IMR-90 (cell line): Measurements from ENCODE around the gene VAT1L. TPM values are rescaled to one million over a fixed set of nuclear protein-coding genes. Genes with fewer than 3 reads are reported as not detected.

Source experiments
- ATAC-seq: fragments of 200-7000 bp; cut with Tn5 transposase; 2 replicates; pipeline ENCODE4 v1.9.1; 2020; ENCODE audit warnings: low read depth, mild to moderate bottlenecking, moderate library complexity
- BruUV-seq: library from RNA; stranded (reverse); fragments of 400-500 nt; replicated peaks from 2 replicates; lab custom pipeline; 2021; lab: Mats Ljungman, UMichigan
- CTCF ChIA-PET: fragments of 300-600 bp; formaldehyde crosslinking; extraction: SDS; loops from one replicate; lab custom pipeline; 2021; ENCODE audit warnings: antibody characterized with exemption; lab: Yijun Ruan, JAX
- POLR2A ChIA-PET: fragments of 300-600 bp; sonication (Branson Sonifier 250); formaldehyde crosslinking; loops from one replicate; lab custom pipeline; 2022; ENCODE audit warnings: antibody characterized with exemption; ENCODE audit not compliant: unreplicated experiment; lab: Charles Lee
- DNase-seq: peaks from one replicate; pipeline ENCODE4 v3.0.0; 2013
- H2AFZ ChIP-seq: replicated peaks from 2 replicates; pipeline ENCODE3; 2013; ENCODE audit warnings: low read length, mild to moderate bottlenecking; ENCODE audit not compliant: poor library complexity
- H2AK5ac ChIP-seq: 2 replicates; pipeline ENCODE4 v1.6.1; 2013; ENCODE audit warnings: low read depth, low read length, inconsistent platforms
- H2AK9ac ChIP-seq: replicated peaks from 2 replicates; pipeline ENCODE3; 2013; ENCODE audit warnings: mild to moderate bottlenecking, low read depth, low read length, moderate library complexity; ENCODE audit not compliant: poor library complexity
- H2BK120ac ChIP-seq: 2 replicates; pipeline ENCODE4 v1.6.1; 2013; ENCODE audit warnings: low read depth, low read length, inconsistent platforms
- H2BK15ac ChIP-seq: 3 replicates; pipeline ENCODE4 v1.6.1; 2013; ENCODE audit warnings: low read depth, low read length, inconsistent platforms
- H2BK20ac ChIP-seq: 2 replicates; pipeline ENCODE4 v1.6.1; 2013; ENCODE audit warnings: low read depth, mild to moderate bottlenecking, inconsistent platforms, low read length, moderate library complexity
- H2BK5ac ChIP-seq: 2 replicates; pipeline ENCODE4 v1.6.1; 2013; ENCODE audit warnings: mild to moderate bottlenecking, low read depth, low read length, inconsistent platforms; ENCODE audit not compliant: poor library complexity, severe bottlenecking
- H3K14ac ChIP-seq: replicated peaks from 2 replicates; pipeline ENCODE4 v1.6.1; 2013; ENCODE audit warnings: low read depth, low read length, inconsistent platforms
- H3K18ac ChIP-seq: 2 replicates; pipeline ENCODE4 v1.6.1; 2013; ENCODE audit warnings: low read depth, low read length, control low read depth
- H3K23ac ChIP-seq: 2 replicates; pipeline ENCODE4 v1.6.1; 2013; ENCODE audit warnings: low read depth, low read length, inconsistent platforms
- H3K27ac ChIP-seq: 2 replicates; pipeline ENCODE4 v1.5.1; 2013; ENCODE audit warnings: mild to moderate bottlenecking, control low read depth, low read length; ENCODE audit not compliant: insufficient read depth
- H3K27me3 ChIP-seq: 2 replicates; pipeline ENCODE4 v1.6.1; 2013; ENCODE audit warnings: low read length; ENCODE audit not compliant: control insufficient read depth, insufficient read depth
- H3K36me3 ChIP-seq: 2 replicates; pipeline ENCODE4 v1.6.1; 2013; ENCODE audit warnings: low read length, mixed read lengths; ENCODE audit not compliant: control insufficient read depth, insufficient read depth
- H3K4ac ChIP-seq: 2 replicates; pipeline ENCODE4 v1.6.1; 2013; ENCODE audit warnings: low read depth, low read length, inconsistent platforms
- H3K4me1 ChIP-seq: 2 replicates; pipeline ENCODE4 v1.6.1; 2013; ENCODE audit warnings: low read length, mixed read lengths; ENCODE audit not compliant: control insufficient read depth, insufficient read depth
- H3K4me2 ChIP-seq: 2 replicates; pipeline ENCODE4 v1.6.1; 2013; ENCODE audit warnings: low read depth, mild to moderate bottlenecking, control low read depth, low read length, moderate library complexity
- H3K4me3 ChIP-seq: 2 replicates; pipeline ENCODE4 v1.5.1; 2013; ENCODE audit warnings: low read depth, mild to moderate bottlenecking, control low read depth, low read length, moderate library complexity; ENCODE audit not compliant: insufficient read depth
- H3K56ac ChIP-seq: 2 replicates; pipeline ENCODE4 v1.6.1; 2013; ENCODE audit warnings: low read length, inconsistent platforms; ENCODE audit not compliant: insufficient read depth; ENCODE audit errors: extremely low read depth
- H3K79me1 ChIP-seq, 2 experiments: 2 replicates each; pipeline ENCODE4 v1.6.1; 2013; ENCODE audit warnings: low read length in 2 of 2, inconsistent platforms in 1 of 2, low read depth in 1 of 2
- H3K9ac ChIP-seq: 2 replicates; pipeline ENCODE4 v1.6.1; 2013; ENCODE audit warnings: low read depth, low read length, control low read depth
- H3K9me1 ChIP-seq: 2 replicates; pipeline ENCODE4 v1.6.1; 2013; ENCODE audit warnings: low read length, inconsistent platforms; ENCODE audit not compliant: insufficient read depth
- H3K9me3 ChIP-seq: 2 replicates; pipeline ENCODE4 v1.6.1; 2013; ENCODE audit warnings: low read length; ENCODE audit not compliant: control insufficient read depth, insufficient read depth
- H4K20me1 ChIP-seq: 2 replicates; pipeline ENCODE4 v1.6.1; 2013; ENCODE audit warnings: low read length, inconsistent platforms; ENCODE audit not compliant: insufficient read depth
- H4K5ac ChIP-seq: 2 replicates; pipeline ENCODE4 v1.6.1; 2013; ENCODE audit warnings: mild to moderate bottlenecking, low read depth, low read length, control low read depth
- H4K8ac ChIP-seq, 2 experiments: 2 replicates each; pipeline ENCODE4 v1.6.1; 2013; ENCODE audit warnings: low read depth in 2 of 2, low read length in 2 of 2, control low read depth in 1 of 2, inconsistent platforms in 1 of 2
- H4K91ac ChIP-seq: 2 replicates; pipeline ENCODE4 v1.6.1; 2013; ENCODE audit warnings: low read depth, low read length, inconsistent platforms; ENCODE audit not compliant: insufficient read depth
- CEBPB ChIP-seq: IDR thresholded peaks from 2 replicates; pipeline ENCODE4 v1.6.1; 2012; ENCODE audit warnings: low read depth, low read length, improper control_type of control experiment
- CHD1 ChIP-seq: IDR thresholded peaks from 2 replicates; pipeline ENCODE4 v1.6.1; 2012; ENCODE audit warnings: low read depth, low read length, improper control_type of control experiment
- CTCF ChIP-seq: conservative IDR thresholded peaks from 2 replicates; pipeline ENCODE4 v1.5.1; 2012; ENCODE audit warnings: mild to moderate bottlenecking, low read depth, low read length, improper control_type of control experiment
- ELK1 ChIP-seq: fragments of 150-350 bp; IDR thresholded peaks from 2 replicates; pipeline ENCODE4 v1.6.1; 2016; ENCODE audit warnings: low read depth, mild to moderate bottlenecking, low read length, moderate library complexity, borderline replicate concordance
- FOS ChIP-seq: fragments of 150-350 bp; IDR thresholded peaks from 2 replicates; pipeline ENCODE4 v1.6.1; 2016; ENCODE audit warnings: low read depth, low read length
- MAFK ChIP-seq: IDR thresholded peaks from 2 replicates; pipeline ENCODE4 v1.6.1; 2012; ENCODE audit warnings: low read depth, low read length, improper control_type of control experiment
- MAZ ChIP-seq: IDR thresholded peaks from 2 replicates; pipeline ENCODE4 v1.6.1; 2012; ENCODE audit warnings: low read depth, mild to moderate bottlenecking, low read length, improper control_type of control experiment, moderate library complexity, borderline replicate concordance
- MXI1 ChIP-seq: IDR thresholded peaks from 2 replicates; pipeline ENCODE4 v1.6.1; 2012; ENCODE audit warnings: low read depth, mild to moderate bottlenecking, low read length, moderate library complexity, borderline replicate concordance
- NFE2L2 ChIP-seq: fragments of 150-350 bp; IDR thresholded peaks from 2 replicates; pipeline ENCODE4 v1.6.1; 2016; ENCODE audit warnings: low read depth, mild to moderate bottlenecking, low read length
- POLR2A ChIP-seq: IDR thresholded peaks from 2 replicates; pipeline ENCODE4 v1.6.1; 2012; ENCODE audit warnings: mild to moderate bottlenecking, low read depth, low read length
- RAD21 ChIP-seq: IDR thresholded peaks from 2 replicates; pipeline ENCODE4 v1.6.1; 2012; ENCODE audit warnings: low read length, improper control_type of control experiment
- RCOR1 ChIP-seq: IDR thresholded peaks from 2 replicates; pipeline ENCODE4 v1.6.1; 2012; ENCODE audit warnings: mild to moderate bottlenecking, low read length, improper control_type of control experiment; ENCODE audit not compliant: insufficient replicate concordance
- RFX5 ChIP-seq: IDR thresholded peaks from 2 replicates; pipeline ENCODE4 v1.8.0; 2012; ENCODE audit warnings: low read depth, mild to moderate bottlenecking, low read length, moderate library complexity
- SMC3 ChIP-seq: fragments of 150-350 bp; IDR thresholded peaks from 2 replicates; pipeline ENCODE4 v1.6.1; 2016; ENCODE audit warnings: low read depth, mild to moderate bottlenecking, antibody characterized with exemption, low read length, moderate library complexity
- USF2 ChIP-seq: fragments of 150-350 bp; IDR thresholded peaks from 2 replicates; pipeline ENCODE4 v1.6.1; 2017; ENCODE audit warnings: mild to moderate bottlenecking, antibody characterized with exemption, low read length, low read depth
- WGBS, 2 experiments: methylation state at CpG; one replicate each; pipeline versions ENCODE4 v1.1.5 to v1.1.7; 2013; ENCODE audit warnings: missing lambda C conversion rate in 2 of 2; ENCODE audit not compliant: insufficient read length in 1 of 2; ENCODE audit errors: extremely low coverage in 2 of 2; 5-methylcytosine and 5-hydroxymethylcytosine counted together
- dilution Hi-C: fragments of 300-500 bp; cut with HindIII; formaldehyde crosslinking; loops from one replicate; pipeline ENCODE4 v1.14.3; 2018; ENCODE audit warnings: low sequenced_read_pairs; ENCODE audit not compliant: unreplicated experiment
- in situ Hi-C: fragments of 300-500 bp; cut with MboI; formaldehyde crosslinking; loops from 3 replicates; pipeline ENCODE4 v1.14.3; 2019; ENCODE audit warnings: low sequenced_read_pairs, inconsistent platforms, mixed read lengths
- intact Hi-C: fragments of 100-400 bp; cut with micrococcal nuclease; formaldehyde crosslinking; loops from 2 replicates; pipeline ENCODE4 v1.10.0; 2022
- polyA plus RNA-seq, 3 experiments: library from polyadenylated mRNA; depleted of rRNA; stranded (reverse); fragments of >200 nt; gene quantifications; 2 replicates each; pipeline ENCODE4 v1.2.3, GENCODE V29; 2012; ENCODE audit warnings: low replicate concordance in 1 of 3
- total RNA-seq: library from RNA; depleted of rRNA; stranded (reverse); fragments of >200 nt; gene quantifications from 2 replicates; pipeline ENCODE4 v1.2.3, GENCODE V29; 2012

The VAT1L gene
- total and polyA plus RNA-seq, 2 of the 4 experiments (the other 2 are of a cell fraction), result 15.4 to 18.5 TPM

- ChIA-PET POLR2A (no interaction called here), CTCF (no interaction called here)
- no peak overlapping the region for H3K4me3 ChIP-seq
- no TSS peak for BruUV-seq
- intact Hi-C loops, result no loop called here
- H2BK20ac ChIP-seq, result no peak overlapping the region
- no peak overlapping the region for H4K5ac ChIP-seq
- H3K79me1 ChIP-seq, result no peaks in the 10 kb centered on the region
- no peak overlapping the region for H3K18ac ChIP-seq
- H3K9ac ChIP-seq, result no peak overlapping the region
- TF ChIP-seq CHD1, result no peak
- no peak for TF ChIP-seq CTCF
- no peak for TF ChIP-seq ELK1
- TF ChIP-seq CEBPB, result no peak
- TF ChIP-seq RAD21, result no peak
- no peak for TF ChIP-seq MAFK
- no peak for TF ChIP-seq USF2
- TF ChIP-seq RCOR1, result no peak
- no peak for TF ChIP-seq POLR2A
- TF ChIP-seq NFE2L2, result no peak
- no peak for TF ChIP-seq RFX5
- TF ChIP-seq MAZ, result no peak
- no peak for TF ChIP-seq SMC3
- TF ChIP-seq FOS, result no peak
- TF ChIP-seq MXI1, result no peak
- H3K27me3 ChIP-seq, result no peaks in the 10 kb centered on the region
- H3K23ac ChIP-seq, result no peak overlapping the region
- H3K14ac ChIP-seq, result no peak overlapping the region
- no peak for ATAC-seq
- H2BK120ac ChIP-seq, result no peak overlapping the region
- H3K4me1 ChIP-seq, result no peaks in the 10 kb centered on the region
- H3K4me2 ChIP-seq, result no peak overlapping the region
- H4K20me1 ChIP-seq, result no peaks in the 10 kb centered on the region
- dilution Hi-C loops, result no loop called here
- no peak overlapping the region for H2AK9ac ChIP-seq
- H2BK15ac ChIP-seq, result no peak overlapping the region
- H3K56ac ChIP-seq, result no peak overlapping the region
- no peaks in the 10 kb centered on the region for H3K9me1 ChIP-seq
- H2BK5ac ChIP-seq, result no peak overlapping the region
- in situ Hi-C loops, result no loop called here
- no peak overlapping the region for H2AFZ ChIP-seq
- no peak overlapping the region for H4K8ac ChIP-seq
- H2AK5ac ChIP-seq, result no peak overlapping the region
- DNase-seq, result no peak
- H3K4ac ChIP-seq, result no peak overlapping the region
- peaks cover 13% of the 10 kb centered on the region for H3K9me3 ChIP-seq
- no peak overlapping the region for H3K27ac ChIP-seq
- WGBS, 2 experiments, result 80% methylated on average over 1 of the region's 10 CpGs; no CpG with 5 or more reads in 1 of the 2 experiments
- H3K36me3 ChIP-seq, result no peaks in the 10 kb centered on the region
- H4K91ac ChIP-seq, result no peak overlapping the region
Measured at GRCh38 chr16:77998350-77999023, 210.1 kb downstream of the VAT1L start.
